Measurements from ENCODE around the gene MRM2.
A peak's percentile ranks its signal among the peaks of the same experiment; 100 is the strongest.
"Not testable (repeated sequence)": the region's sequence is repeated elsewhere in the genome, so short reads cannot be mapped to it uniquely, and the experiment has no call there.

MRM2 gene

DNA sequence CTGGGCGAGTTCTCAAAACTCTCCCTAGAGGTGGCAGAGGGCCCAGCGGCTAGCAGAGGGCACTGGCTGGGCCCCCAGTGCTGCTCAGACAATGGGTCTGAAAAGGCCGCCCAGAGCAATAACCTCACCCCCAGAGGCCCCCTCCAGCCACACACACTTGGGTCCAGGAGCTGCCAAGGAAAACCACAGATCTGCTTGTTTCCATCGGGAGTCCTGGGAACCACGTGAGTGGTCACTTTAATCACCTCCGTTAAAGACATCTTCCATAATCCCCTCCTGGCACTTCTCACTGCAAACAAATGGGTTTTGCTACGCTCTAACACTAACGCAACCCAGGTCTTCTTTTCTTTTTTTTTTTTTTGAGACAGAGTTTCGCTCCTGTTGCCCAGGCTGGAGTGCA is 30.0 kb upstream of the MRM2 start:
- H3K27ac Mint-ChIP-seq = no peak overlapping the region
- H3K27me3 Mint-ChIP-seq = no peaks in the 10 kb centered on the region
- no peaks in the 10 kb centered on the region for H3K4me1 Mint-ChIP-seq
- no peaks in the 10 kb centered on the region for H3K9me3 Mint-ChIP-seq
- no peak overlapping the region for H3K4me3 Mint-ChIP-seq
- H3K36me3 Mint-ChIP-seq = peaks cover 3% of the 10 kb centered on the region

DNA sequence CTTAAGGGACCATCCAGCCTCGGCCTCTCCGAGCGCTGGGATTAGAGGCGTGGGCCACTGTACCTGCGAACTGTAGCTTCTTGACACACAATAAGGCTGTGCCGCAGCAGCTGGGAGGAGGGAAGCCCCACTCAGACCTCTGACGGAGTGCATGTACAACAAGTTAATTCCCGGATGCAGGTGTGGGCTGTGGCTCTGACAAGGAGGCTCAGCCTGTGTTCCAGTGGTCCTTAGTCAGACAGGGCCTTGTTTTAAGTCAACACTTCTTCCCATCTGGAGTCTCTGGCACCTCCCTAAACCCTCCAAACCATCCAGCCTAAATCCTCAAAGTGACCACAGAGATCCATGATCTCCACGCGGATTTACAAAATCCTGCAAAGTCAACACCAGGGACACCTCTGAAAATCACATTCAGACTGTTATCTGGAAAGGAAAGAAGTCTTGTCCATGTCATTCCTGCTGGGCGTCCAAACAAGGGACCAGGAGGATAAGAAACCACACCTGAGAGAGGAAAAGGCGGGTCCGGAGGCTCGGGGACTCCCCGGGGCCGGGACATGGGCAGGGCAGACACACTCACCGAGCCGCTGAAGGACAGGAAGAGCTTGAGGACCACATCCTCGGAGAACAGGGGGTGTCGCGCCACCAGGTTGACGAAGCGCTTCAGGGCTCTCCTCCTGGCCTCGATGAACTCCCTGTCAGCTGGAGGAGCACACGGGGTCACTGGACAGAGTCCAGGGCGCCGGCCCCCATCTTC is 29.4 kb upstream of the MRM2 start:
- H3K27me3 Mint-ChIP-seq = no peaks in the 10 kb centered on the region
- no peaks in the 10 kb centered on the region for H3K9me3 Mint-ChIP-seq
- H3K27ac Mint-ChIP-seq = no peak overlapping the region
- H3K4me3 Mint-ChIP-seq = no peak overlapping the region
- H3K36me3 Mint-ChIP-seq = peaks cover 3% of the 10 kb centered on the region
- H3K4me1 Mint-ChIP-seq = no peaks in the 10 kb centered on the region

DNA sequence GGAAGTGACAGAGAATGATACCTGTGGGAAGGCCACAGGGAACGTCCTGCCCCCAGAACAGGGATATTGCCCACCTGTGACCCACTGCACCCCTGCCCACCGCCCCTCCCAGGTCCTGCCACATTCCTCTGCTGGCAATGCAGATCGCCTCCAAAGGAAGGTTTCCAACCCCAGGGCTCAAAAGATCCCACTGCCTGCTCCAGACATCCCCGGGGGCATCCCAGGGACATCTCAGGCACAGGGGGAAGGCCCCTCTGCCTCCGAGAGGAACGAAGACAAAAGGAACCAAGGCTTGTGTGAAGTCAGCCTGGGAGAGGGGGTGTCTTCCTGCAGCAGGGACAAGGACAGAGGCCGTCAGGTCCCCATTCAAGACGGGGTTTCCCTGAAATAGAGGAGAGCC is 28.5 kb upstream of the MRM2 start:
- Mint-ChIP-seq H3K27ac (no peak overlapping the region), H3K4me3 (no peak overlapping the region), H3K27me3 (no peaks in the 10 kb centered on the region), H3K36me3 (peaks cover 3% of the 10 kb centered on the region), H3K4me1 (no peaks in the 10 kb centered on the region), H3K9me3 (no peaks in the 10 kb centered on the region)

DNA sequence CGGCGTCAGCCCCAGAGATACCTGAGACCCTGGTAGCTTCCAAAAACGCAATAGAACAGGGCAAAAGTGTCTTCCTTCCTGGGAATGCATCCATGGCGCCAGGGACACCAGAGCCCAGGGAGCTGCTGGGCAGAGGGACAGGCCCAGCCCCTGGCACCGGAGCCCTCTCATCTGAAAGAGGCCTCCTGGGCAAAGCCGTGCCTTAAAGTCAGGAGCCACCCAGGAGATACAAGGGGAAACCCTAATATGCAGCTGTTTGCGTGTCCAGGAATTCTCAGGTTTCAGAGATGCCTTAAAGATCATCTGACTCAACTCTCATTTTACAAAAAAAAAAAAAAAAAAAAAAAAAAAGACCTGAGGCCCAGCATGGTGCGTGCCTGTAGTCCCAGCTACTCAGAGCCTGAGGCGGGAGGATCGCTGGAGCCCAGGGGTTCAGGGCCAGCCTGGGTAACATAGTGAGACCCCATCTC is 28.0 kb upstream of the MRM2 start:
- Mint-ChIP-seq H3K9me3 (no peaks in the 10 kb centered on the region), H3K4me3 (no peak overlapping the region), H3K36me3 (peaks cover 3% of the 10 kb centered on the region), H3K27me3 (no peaks in the 10 kb centered on the region), H3K27ac (no peak overlapping the region), H3K4me1 (no peaks in the 10 kb centered on the region)

DNA sequence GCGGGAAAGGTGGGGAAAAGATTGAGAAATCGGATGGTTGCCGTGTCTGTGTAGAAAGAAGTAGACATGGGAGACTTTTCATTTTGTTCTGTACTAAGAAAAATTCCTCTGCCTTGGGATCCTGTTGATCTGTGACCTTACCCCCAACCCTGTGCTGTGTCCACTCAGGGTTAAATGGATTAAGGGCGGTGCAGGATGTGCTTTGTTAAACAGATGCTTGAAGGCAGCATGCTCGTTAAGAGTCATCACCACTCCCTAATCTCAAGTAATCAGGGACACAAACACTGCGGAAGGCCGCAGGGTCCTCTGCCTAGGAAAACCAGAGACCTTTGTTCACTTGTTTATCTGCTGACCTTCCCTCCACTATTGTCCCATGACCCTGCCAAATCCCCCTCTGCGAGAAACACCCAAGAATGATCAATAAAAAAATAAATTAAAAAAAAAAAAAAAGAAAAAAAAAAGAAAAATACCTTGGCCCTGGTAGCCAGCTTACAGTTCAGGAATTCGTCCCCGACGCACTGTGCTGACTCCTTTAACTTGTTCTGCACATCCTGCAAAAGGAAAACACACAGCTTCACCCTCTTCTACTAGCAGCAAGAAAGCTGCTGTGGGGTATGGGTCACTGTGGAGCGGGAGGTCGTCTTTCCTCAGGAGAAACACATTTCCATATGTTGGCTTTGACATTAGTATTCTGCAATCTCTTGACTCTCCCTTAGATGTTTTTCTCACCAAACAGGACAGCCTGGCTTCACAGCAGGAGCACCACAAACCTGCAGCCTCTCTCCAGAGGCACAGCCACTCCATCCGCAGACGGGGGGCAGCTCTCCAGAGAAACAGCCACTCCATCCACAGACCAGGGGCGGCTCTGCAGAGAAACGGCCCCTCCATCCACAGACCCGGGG is 27.3 kb upstream of the MRM2 start:
- not testable (repeated sequence) for H3K9me3 Mint-ChIP-seq, H3K27ac Mint-ChIP-seq, H3K4me1 Mint-ChIP-seq, H3K36me3 Mint-ChIP-seq, H3K4me3 Mint-ChIP-seq, H3K27me3 Mint-ChIP-seq

DNA sequence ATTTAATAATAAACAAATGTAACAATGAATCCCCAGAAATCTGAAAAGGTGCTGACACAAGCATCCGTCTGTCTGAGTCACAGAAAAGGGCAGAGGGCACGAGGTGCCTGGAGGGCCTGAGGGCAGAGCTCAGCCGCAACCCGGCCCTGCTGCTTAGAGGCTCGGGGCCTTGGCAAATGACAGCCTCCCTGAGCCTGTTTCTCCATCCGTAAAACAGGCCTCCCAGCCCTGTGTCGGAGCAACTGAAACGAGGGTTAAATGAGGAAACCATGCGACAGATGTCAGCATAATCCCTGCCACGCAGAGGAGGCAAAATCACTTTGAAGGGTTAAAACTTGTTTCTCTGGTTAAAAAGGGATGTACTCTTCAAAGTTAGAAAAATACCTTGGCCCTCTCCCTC is 24.9 kb upstream of the MRM2 start:
- H3K27me3 Mint-ChIP-seq = no peaks in the 10 kb centered on the region
- H3K9me3 Mint-ChIP-seq = no peaks in the 10 kb centered on the region
- H3K4me3 Mint-ChIP-seq = no peak overlapping the region
- peaks cover 5% of the 10 kb centered on the region for H3K36me3 Mint-ChIP-seq
- no peak overlapping the region for H3K27ac Mint-ChIP-seq
- H3K4me1 Mint-ChIP-seq = peaks cover 2% of the 10 kb centered on the region

DNA sequence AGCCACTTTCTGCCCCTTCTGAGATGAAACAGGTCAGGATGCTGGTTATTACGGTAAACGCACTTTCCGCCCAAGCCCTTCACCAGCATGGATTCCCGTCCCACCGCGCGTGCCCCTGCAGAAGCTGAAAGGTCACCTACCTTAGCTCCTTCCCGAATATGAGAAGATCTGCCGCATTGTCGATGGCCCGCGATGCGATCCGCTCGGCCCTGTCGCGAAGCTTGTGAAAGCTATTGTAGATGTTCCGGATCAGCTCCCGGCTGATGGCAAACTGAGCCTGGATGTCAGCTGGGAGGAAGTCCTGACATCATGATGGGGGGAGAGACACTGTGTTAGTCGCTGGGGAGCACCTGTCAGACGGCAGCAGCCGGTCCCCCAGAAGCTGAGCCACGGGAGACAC is 22.2 kb upstream of the MRM2 start:
- no peak overlapping the region for H3K27ac Mint-ChIP-seq
- peaks cover 5% of the 10 kb centered on the region for H3K36me3 Mint-ChIP-seq
- H3K9me3 Mint-ChIP-seq = no peaks in the 10 kb centered on the region
- peaks cover 9% of the 10 kb centered on the region for H3K4me1 Mint-ChIP-seq
- H3K4me3 Mint-ChIP-seq = no peak overlapping the region
- no peaks in the 10 kb centered on the region for H3K27me3 Mint-ChIP-seq

DNA sequence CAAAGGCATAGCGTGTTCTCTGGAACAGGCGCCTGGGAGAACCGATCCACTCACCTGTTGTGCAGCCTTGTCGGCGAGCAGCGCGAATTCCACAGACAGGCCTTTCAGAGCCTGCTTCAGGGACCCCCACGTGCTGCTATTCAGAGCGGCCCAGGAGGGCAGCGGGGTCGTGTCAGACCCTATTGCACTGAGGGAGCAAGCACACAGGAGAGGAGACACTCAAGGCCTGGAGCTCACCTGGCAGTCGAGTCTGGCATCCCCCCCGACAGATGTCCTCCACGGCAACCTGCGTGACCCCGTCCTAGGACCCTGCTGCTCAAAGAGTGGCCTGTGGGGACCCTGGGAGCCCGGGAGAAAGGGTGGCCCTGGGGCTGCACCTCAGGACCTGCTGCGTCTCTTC is 21.2 kb upstream of the MRM2 start:
- H3K36me3 Mint-ChIP-seq = peaks cover 5% of the 10 kb centered on the region

DNA sequence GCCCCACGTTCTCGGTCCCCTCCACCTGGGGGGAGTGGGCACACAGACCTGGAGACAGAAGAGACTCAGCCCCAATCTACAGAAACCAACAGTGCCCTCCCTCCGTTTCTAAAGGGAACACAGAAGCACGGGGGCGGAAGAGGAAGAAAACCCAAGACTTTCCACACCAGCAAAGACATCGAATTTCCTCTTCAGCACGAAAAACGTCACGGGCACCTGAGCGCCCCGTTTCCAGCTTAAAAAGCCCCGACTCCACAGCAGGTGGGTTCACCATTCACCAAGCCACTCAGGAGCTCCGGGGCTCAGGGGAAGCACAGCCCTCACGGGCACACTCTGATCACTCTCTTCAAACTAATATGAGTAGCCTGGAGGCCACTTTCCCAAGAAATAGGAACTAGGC is 19.6 kb upstream of the MRM2 start:
- peaks cover 9% of the 10 kb centered on the region for H3K4me1 Mint-ChIP-seq
- peak overlapping the region; percentile 92 for H3K27ac Mint-ChIP-seq
- peaks cover 5% of the 10 kb centered on the region for H3K36me3 Mint-ChIP-seq
- no peaks in the 10 kb centered on the region for H3K9me3 Mint-ChIP-seq
- peak overlapping the region; percentile 66 for H3K4me3 Mint-ChIP-seq
- H3K27me3 Mint-ChIP-seq = no peaks in the 10 kb centered on the region

More for the DNA sequence above, 21.2 kb upstream of the MRM2 start:
- H3K4me1 Mint-ChIP-seq = peaks cover 9% of the 10 kb centered on the region
- no peaks in the 10 kb centered on the region for H3K9me3 Mint-ChIP-seq
- H3K4me3 Mint-ChIP-seq = no peak overlapping the region
- no peak overlapping the region for H3K27ac Mint-ChIP-seq
- no peaks in the 10 kb centered on the region for H3K27me3 Mint-ChIP-seq

DNA sequence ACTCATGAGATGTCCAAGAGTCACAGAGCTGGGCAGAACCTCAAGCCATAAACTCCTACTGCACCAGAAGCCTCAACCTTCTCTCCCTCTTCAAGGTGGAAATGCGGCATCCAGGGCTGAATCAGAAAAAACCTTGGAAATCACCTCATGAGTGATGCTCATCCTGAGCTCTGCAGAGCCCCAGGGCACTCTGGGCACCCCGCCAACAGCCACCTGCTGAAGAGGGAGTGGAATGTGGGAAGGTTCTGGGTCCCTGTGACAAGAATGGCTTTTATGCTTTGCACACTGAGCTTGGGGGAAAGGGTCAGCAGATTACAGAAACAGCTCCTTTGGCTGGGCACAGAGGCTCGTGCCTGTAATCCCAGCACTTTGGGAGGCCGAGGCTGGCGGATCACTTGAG is 18.8 kb upstream of the MRM2 start:
- Mint-ChIP-seq H3K36me3 (peaks cover 5% of the 10 kb centered on the region), H3K4me1 (peaks cover 9% of the 10 kb centered on the region), H3K27ac (no peak overlapping the region), H3K27me3 (no peaks in the 10 kb centered on the region), H3K4me3 (no peak overlapping the region), H3K9me3 (no peaks in the 10 kb centered on the region)

DNA sequence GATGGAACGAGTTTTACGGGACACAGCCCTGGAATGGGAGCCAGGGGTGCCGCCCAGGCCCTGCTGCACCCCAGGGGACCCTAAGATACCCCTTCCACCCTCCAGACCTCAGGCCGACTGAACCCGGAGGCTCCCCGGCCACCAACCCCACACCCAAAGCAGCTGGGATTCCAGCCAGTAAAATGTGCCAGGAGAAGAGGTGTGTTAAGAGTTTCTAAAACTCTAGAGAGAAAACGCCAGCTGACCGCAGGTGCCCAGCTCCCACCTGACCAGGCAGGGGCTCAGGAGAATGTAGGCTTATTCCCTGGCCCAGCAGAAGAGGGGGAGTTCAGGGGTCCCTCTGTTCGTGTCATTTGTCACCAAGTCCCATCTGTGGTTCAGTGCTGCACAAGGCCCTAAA is 17.5 kb upstream of the MRM2 start:
- Mint-ChIP-seq H3K27ac (no peak overlapping the region), H3K9me3 (no peaks in the 10 kb centered on the region), H3K27me3 (no peaks in the 10 kb centered on the region), H3K4me1 (peaks cover 9% of the 10 kb centered on the region), H3K4me3 (no peak overlapping the region), H3K36me3 (peaks cover 5% of the 10 kb centered on the region)

DNA sequence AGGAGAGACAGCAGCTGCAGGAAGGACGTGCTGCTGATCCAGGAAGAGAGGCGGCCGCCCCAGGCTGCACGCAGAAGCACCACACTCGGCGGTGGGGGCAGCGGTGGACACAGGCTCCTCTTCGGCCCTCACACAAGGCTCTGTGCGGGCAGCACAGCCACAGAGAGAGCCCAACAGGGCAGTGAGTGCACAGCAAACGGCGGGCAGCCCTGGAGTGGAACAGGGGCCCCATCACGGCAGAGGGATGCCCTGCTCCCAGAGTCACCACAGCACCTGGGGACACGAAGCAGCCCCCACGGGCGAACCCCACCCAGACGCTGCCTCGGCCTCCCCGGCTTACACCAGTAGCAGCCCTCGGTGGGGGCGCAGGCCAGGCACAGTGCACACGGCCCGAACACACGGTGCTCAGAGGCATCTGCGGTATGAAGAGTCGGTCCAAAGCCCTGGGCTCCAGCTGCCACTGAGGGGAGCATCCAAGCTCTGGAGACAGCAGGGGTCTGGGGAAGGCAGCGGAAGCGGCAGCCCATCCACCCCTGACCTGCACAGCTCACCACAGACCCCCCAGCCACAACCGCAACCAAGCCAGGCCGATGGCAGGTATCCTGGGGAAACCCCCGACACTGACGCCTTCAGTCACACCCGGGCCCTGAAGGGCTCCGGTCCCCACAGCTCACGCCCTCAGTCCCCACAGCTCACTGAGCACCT is 16.8 kb upstream of the MRM2 start:
- no peaks in the 10 kb centered on the region for H3K27me3 Mint-ChIP-seq
- H3K9me3 Mint-ChIP-seq = no peaks in the 10 kb centered on the region
- H3K4me3 Mint-ChIP-seq = no peak overlapping the region
- H3K27ac Mint-ChIP-seq = no peak overlapping the region
- peaks cover 2% of the 10 kb centered on the region for H3K36me3 Mint-ChIP-seq
- H3K4me1 Mint-ChIP-seq = peaks cover 9% of the 10 kb centered on the region

DNA sequence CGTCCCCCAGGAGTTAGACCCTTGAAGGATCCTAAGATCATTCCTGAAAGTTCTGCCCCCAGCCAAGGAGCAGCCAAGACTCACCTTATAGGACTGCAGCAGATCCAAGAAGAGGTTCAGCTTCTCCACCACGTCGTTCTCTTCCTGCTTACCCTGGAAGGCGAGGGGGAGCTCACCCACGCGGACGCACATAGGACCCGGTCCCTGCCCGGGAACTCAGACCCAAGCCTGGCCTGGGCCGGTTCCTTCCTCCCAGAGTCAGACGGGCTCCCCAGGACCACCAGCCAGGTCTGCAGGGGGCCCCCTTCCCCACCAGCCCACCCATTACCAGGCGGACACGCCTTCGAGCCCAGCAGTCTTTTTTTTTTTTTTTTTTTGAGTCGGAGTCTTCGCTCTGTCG is 15.6 kb upstream of the MRM2 start:
- Mint-ChIP-seq H3K4me3 (no peak overlapping the region), H3K9me3 (no peaks in the 10 kb centered on the region), H3K4me1 (peaks cover 9% of the 10 kb centered on the region), H3K27ac (no peak overlapping the region), H3K27me3 (no peaks in the 10 kb centered on the region), H3K36me3 (peaks cover 2% of the 10 kb centered on the region)

DNA sequence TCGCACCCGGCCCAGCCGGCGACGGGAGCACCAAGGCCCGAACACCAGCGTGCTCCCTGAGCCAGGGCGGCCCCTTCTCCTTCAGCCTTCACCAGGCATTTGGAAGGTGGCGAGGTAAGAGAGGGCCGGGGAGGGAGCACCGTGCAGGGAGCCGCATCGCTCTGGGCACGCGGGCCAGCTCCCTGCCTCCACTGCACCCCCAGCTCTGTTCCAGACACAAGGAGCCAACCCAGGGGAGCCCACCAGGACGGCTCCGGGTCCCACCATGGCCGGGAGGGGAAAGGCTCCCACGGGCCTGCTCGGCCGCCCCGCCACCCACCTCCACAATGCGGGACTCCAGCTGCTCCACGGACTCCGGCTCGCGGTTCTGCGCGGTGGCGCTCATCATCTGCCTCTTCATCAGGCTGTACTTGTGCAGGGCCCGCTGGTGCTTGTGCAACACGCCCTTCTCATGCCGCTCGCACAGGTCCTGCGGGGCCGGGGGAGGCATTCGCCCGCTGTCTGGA is 15.1 kb upstream of the MRM2 start:
- Mint-ChIP-seq H3K27ac (no peak overlapping the region), H3K9me3 (no peaks in the 10 kb centered on the region), H3K27me3 (no peaks in the 10 kb centered on the region), H3K4me3 (no peak overlapping the region), H3K36me3 (peaks cover 2% of the 10 kb centered on the region), H3K4me1 (peaks cover 9% of the 10 kb centered on the region)

DNA sequence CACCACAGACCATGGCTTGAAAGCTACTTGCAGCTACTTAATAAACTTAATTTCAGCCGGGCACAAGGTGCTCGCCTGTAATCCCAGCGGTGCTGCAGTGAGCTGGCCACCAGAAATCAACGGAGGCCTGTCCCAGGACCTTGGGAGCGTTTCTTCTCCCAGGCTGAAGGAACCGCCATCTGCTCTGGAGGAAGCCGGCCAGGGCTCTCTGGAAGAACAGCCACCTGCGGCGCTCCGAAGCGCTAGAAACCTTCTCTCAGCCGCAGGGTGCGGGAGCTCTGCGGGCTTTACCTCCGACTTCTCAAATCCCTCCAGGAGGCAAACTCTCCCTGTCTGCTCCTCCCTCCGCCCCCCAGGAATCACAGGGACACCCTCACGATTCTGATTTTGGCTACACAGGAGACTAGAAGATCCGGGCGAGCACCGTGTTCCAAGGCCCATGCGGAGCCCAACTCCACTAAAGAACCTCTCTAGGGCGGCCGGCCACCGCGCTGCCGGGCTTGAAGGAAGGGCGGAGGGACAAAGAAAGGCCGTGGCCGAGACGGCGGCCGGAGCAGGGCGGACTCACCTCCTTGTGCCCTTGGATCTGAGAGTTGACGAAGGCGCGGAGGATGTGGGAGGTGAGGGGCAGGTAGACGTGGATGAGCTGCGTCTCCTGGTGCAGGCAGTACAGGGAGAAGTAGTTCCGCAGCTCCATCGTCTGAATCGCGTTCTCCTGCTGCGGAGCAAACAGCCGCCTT is 14.5 kb upstream of the MRM2 start:
- Mint-ChIP-seq H3K27me3 (no peaks in the 10 kb centered on the region), H3K4me3 (no peak overlapping the region), H3K9me3 (no peaks in the 10 kb centered on the region)

More for the DNA sequence above, 14.5 kb upstream of the MRM2 start:
- H3K4me1 Mint-ChIP-seq = peaks cover 2% of the 10 kb centered on the region
- H3K27ac Mint-ChIP-seq = no peak overlapping the region
- H3K36me3 Mint-ChIP-seq = peaks cover 2% of the 10 kb centered on the region

Data from activated naive CD4-positive, alpha-beta T cell treated with anti-CD3 and anti-CD28 coated beads, Interleukin-2, amount 50 U/mL, for 24 hours (primary cell).